Measurements from ENCODE around the gene NAB2. TPM values are rescaled to one million over a fixed set of nuclear protein-coding genes. Genes with fewer than 3 reads are reported as not detected.

NAB2 gene
- polyA plus RNA-seq, 1 of the 3 experiments (the other 2 are of a cell fraction): 23.7 TPM

- Histone ChIP-seq H3K27ac (ENCODE audit: low read depth in 2 of 2, low read length in 1 of 2) (no peak overlapping the region), H3K79me2 (ENCODE audit: insufficient read depth) (no peaks in the 10 kb centered on the region), H2AFZ (ENCODE audit: low read depth) (no peak overlapping the region), H4K20me1 (ENCODE audit: insufficient read depth) (no peaks in the 10 kb centered on the region), H3K27me3 (ENCODE audit: insufficient read depth) (no peaks in the 10 kb centered on the region), H3K4me1 (ENCODE audit: control insufficient read depth in 1 of 2, insufficient read depth in 2 of 2, low read depth in 1 of 2, low read length in 1 of 2) (peaks cover 0 to 4% of the 10 kb centered on the region in 2 experiments; a peak in 1 of 4 replicates), H3K36me3 (replicated peaks in 1 of 2; ENCODE audit: control insufficient read depth in 1 of 2, insufficient read depth in 2 of 2, low read length in 1 of 2) (no peaks in the 10 kb centered on the region), H3F3A (replicated peaks; ENCODE audit: insufficient read depth) (no peaks in the 10 kb centered on the region), H3K4me2 (no peak overlapping the region), H3K9me2 (no peaks in the 10 kb centered on the region), H3K4me3 (ENCODE audit: low read depth in 2 of 2, low read length in 1 of 2) (no peak overlapping the region), H3K9me3 (no peaks in the 10 kb centered on the region), H3K9ac (no peak overlapping the region)
- no peak for TF ChIP-seq RFX5 (IDR thresholded peaks at IDR 0.05; ENCODE audit: low read length)
- no peak for TF ChIP-seq IRF3 (IDR thresholded peaks at IDR 0.05; ENCODE audit: low read depth, low read length)
- TF ChIP-seq EP300 (IDR thresholded peaks at IDR 0.05; ENCODE audit: borderline replicate concordance in 1 of 2, low read depth in 1 of 2, low read length in 1 of 2): no peak
- no peak for TF ChIP-seq EZH2phosphoT487 (IDR thresholded peaks at IDR 0.05; ENCODE audit: borderline replicate concordance, low read depth)
- no peak for DNase-seq
- ChIA-PET CTCF (interaction anchor here (0.6 to 23.5 kb wide), 11 partner anchors 8 to 108 kb away, joined by 3 to 643 read pairs (median 4); no protein-coding TSS in a partner anchor), POLR2A (no interaction called here)
- WGBS (ENCODE audit: low lambda C conversion rate): 82% methylated on average over 5 of the region's 5 CpGs
Observed at GRCh38 chr12:57116580-57117281, 27.8 kb downstream of the NAB2 start.

- Histone ChIP-seq H3K4me1 (ENCODE audit: control insufficient read depth in 1 of 2, insufficient read depth in 2 of 2, low read depth in 1 of 2, low read length in 1 of 2) (no peaks in the 10 kb centered on the region), H2AFZ (ENCODE audit: low read depth) (no peak overlapping the region), H3K79me2 (ENCODE audit: insufficient read depth) (no peaks in the 10 kb centered on the region), H3K27ac (ENCODE audit: low read depth in 2 of 2, low read length in 1 of 2) (no peak overlapping the region), H3K4me2 (no peak overlapping the region), H3K9ac (no peak overlapping the region), H3K9me3 (no peaks in the 10 kb centered on the region), H4K20me1 (ENCODE audit: insufficient read depth) (no peaks in the 10 kb centered on the region), H3F3A (replicated peaks; ENCODE audit: insufficient read depth) (no peaks in the 10 kb centered on the region), H3K4me3 (ENCODE audit: low read depth in 2 of 2, low read length in 1 of 2) (no peak overlapping the region), H3K9me2 (no peaks in the 10 kb centered on the region), H3K27me3 (ENCODE audit: insufficient read depth) (no peaks in the 10 kb centered on the region), H3K36me3 (replicated peaks in 1 of 2; ENCODE audit: control insufficient read depth in 1 of 2, insufficient read depth in 2 of 2, low read length in 1 of 2) (no peaks in the 10 kb centered on the region)
- WGBS (ENCODE audit: low lambda C conversion rate): no CpG with 5 or more reads among the region's 1 CpG
- TF ChIP-seq IRF3 (IDR thresholded peaks at IDR 0.05; ENCODE audit: low read depth, low read length) (no peak), MXI1 (IDR thresholded peaks at IDR 0.05; ENCODE audit: low read depth, low read length) (no peak), USF2 (IDR thresholded peaks at IDR 0.05; ENCODE audit: borderline replicate concordance, low read depth, low read length) (no peak)
- no peak for DNase-seq
- POLR2A ChIA-PET: no interaction called here
- CTCF ChIA-PET: interaction anchor here (0.9 to 23.5 kb wide), 7 partner anchors 49 to 117 kb away, joined by 3 to 643 read pairs (median 9); partner anchors contain the start of gene ZBTB39
Observed at GRCh38 chr12:57118711-57119271, 29.9 kb downstream of the NAB2 start.
